ENCODE measurements around the gene FERMT1.
A peak's percentile ranks its signal among the peaks of the same experiment; 100 is the strongest.

FERMT1 gene

DNA sequence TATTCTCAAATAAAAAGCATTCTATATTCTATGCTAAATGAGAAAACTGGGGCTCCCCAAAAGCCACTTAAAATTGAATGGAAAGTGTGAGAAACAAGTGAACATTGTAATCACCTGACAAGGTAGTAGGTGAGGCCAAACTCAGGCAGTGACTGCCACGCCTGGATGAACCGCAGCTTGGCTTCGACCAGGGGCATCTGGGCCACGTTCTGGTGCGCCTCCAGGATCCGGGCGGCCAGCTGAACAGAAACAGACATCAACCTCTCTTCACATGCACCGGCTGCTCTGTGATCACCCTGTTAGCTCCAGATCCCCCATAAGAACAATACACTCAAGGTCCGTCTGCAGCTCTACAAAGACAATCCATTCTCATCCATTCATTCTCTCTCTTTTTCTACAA, 38.9 kb downstream of the FERMT1 start:
- no peak for TF ChIP-seq SNAI2 (CRISPR knock-in tag; IDR thresholded peaks at IDR 0.05)
- no peak for TF ChIP-seq ZNF565 (CRISPR knock-in tag; conservative IDR thresholded peaks at IDR 0.05; ENCODE audit: low read depth)
- TF ChIP-seq ESRRG (CRISPR knock-in tag; IDR thresholded peaks at IDR 0.05) = no peak
- TF ChIP-seq RARB (CRISPR knock-in tag; IDR thresholded peaks at IDR 0.05) = no peak
- no peak for TF ChIP-seq ZNF8 (CRISPR knock-in tag; IDR thresholded peaks at IDR 0.05)
- no peak for TF ChIP-seq TCF4 (CRISPR knock-in tag; IDR thresholded peaks at IDR 0.05; ENCODE audit: borderline replicate concordance)
- TF ChIP-seq OSR1 (CRISPR knock-in tag; IDR thresholded peaks at IDR 0.05) = no peak
- TF ChIP-seq ZFP3 (CRISPR knock-in tag; IDR thresholded peaks at IDR 0.05) = no peak
- TF ChIP-seq, protein P1, sequence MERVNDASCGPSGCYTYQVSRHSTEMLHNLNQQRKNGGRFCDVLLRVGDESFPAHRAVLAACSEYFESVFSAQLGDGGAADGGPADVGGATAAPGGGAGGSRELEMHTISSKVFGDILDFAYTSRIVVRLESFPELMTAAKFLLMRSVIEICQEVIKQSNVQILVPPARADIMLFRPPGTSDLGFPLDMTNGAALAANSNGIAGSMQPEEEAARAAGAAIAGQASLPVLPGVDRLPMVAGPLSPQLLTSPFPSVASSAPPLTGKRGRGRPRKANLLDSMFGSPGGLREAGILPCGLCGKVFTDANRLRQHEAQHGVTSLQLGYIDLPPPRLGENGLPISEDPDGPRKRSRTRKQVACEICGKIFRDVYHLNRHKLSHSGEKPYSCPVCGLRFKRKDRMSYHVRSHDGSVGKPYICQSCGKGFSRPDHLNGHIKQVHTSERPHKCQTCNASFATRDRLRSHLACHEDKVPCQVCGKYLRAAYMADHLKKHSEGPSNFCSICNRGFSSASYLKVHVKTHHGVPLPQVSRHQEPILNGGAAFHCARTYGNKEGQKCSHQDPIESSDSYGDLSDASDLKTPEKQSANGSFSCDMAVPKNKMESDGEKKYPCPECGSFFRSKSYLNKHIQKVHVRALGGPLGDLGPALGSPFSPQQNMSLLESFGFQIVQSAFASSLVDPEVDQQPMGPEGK (CRISPR knock-in tag; IDR thresholded peaks at IDR 0.05; ENCODE audit: borderline replicate concordance) = no peak
- no peak for TF ChIP-seq ISL1 (CRISPR knock-in tag; IDR thresholded peaks at IDR 0.05)
- no peak for TF ChIP-seq GLIS3 (CRISPR knock-in tag; IDR thresholded peaks at IDR 0.05)
- TF ChIP-seq ZNF70 (CRISPR knock-in tag; IDR thresholded peaks at IDR 0.05) = no peak
- TF ChIP-seq ARNTL (CRISPR knock-in tag; IDR thresholded peaks at IDR 0.05; ENCODE audit: borderline replicate concordance, low read depth) = no peak
- TF ChIP-seq, protein P2, sequence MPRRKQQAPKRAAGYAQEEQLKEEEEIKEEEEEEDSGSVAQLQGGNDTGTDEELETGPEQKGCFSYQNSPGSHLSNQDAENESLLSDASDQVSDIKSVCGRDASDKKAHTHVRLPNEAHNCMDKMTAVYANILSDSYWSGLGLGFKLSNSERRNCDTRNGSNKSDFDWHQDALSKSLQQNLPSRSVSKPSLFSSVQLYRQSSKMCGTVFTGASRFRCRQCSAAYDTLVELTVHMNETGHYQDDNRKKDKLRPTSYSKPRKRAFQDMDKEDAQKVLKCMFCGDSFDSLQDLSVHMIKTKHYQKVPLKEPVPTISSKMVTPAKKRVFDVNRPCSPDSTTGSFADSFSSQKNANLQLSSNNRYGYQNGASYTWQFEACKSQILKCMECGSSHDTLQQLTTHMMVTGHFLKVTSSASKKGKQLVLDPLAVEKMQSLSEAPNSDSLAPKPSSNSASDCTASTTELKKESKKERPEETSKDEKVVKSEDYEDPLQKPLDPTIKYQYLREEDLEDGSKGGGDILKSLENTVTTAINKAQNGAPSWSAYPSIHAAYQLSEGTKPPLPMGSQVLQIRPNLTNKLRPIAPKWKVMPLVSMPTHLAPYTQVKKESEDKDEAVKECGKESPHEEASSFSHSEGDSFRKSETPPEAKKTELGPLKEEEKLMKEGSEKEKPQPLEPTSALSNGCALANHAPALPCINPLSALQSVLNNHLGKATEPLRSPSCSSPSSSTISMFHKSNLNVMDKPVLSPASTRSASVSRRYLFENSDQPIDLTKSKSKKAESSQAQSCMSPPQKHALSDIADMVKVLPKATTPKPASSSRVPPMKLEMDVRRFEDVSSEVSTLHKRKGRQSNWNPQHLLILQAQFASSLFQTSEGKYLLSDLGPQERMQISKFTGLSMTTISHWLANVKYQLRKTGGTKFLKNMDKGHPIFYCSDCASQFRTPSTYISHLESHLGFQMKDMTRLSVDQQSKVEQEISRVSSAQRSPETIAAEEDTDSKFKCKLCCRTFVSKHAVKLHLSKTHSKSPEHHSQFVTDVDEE (CRISPR knock-in tag; IDR thresholded peaks at IDR 0.05) = no peak
- TF ChIP-seq, protein P3, sequence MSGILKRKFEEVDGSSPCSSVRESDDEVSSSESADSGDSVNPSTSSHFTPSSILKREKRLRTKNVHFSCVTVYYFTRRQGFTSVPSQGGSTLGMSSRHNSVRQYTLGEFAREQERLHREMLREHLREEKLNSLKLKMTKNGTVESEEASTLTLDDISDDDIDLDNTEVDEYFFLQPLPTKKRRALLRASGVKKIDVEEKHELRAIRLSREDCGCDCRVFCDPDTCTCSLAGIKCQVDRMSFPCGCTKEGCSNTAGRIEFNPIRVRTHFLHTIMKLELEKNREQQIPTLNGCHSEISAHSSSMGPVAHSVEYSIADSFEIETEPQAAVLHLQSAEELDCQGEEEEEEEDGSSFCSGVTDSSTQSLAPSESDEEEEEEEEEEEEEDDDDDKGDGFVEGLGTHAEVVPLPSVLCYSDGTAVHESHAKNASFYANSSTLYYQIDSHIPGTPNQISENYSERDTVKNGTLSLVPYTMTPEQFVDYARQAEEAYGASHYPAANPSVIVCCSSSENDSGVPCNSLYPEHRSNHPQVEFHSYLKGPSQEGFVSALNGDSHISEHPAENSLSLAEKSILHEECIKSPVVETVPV (CRISPR knock-in tag; IDR thresholded peaks at IDR 0.05) = no peak
- no peak for TF ChIP-seq ZC3H10 (CRISPR knock-in tag; IDR thresholded peaks at IDR 0.05)
- TF ChIP-seq PPARA (CRISPR knock-in tag; IDR thresholded peaks at IDR 0.05; ENCODE audit: borderline replicate concordance) = no peak
- ATAC-seq = no peak

DNA sequence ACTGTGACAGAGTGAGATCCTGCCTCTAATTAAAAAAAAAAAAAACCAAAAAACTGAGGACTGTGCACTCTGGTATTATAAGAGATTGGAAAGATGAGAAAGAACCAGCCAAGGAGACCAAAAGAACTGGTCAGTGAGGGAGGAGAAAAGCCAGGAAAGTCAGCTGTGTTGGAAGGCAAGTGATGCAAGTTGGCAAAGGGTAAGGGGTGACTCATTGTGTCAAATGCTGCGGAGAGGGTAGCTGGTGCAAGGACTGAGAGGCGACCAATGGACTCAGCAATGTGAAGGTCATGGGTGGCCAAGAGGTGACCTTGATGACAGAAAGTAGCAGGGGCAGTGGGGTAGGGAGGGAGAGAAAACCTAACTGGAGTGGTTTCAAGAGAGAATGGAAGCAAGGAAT, 41.6 kb downstream of the FERMT1 start:
- TF ChIP-seq ESRRG (CRISPR knock-in tag; IDR thresholded peaks at IDR 0.05) = no peak
- TF ChIP-seq, protein P2 (CRISPR knock-in tag; IDR thresholded peaks at IDR 0.05) = no peak
- no peak for TF ChIP-seq TOX (CRISPR knock-in tag; IDR thresholded peaks at IDR 0.05; ENCODE audit: borderline replicate concordance)
- no peak for TF ChIP-seq SNAI2 (CRISPR knock-in tag; IDR thresholded peaks at IDR 0.05)
- TF ChIP-seq RARB (CRISPR knock-in tag; IDR thresholded peaks at IDR 0.05) = no peak
- TF ChIP-seq ZFP30 (CRISPR knock-in tag; IDR thresholded peaks at IDR 0.05) = no peak
- no peak for TF ChIP-seq ZNF70 (CRISPR knock-in tag; IDR thresholded peaks at IDR 0.05)
- no peak for TF ChIP-seq ZNF8 (CRISPR knock-in tag; IDR thresholded peaks at IDR 0.05)
- no peak for TF ChIP-seq ZC3H10 (CRISPR knock-in tag; IDR thresholded peaks at IDR 0.05)
- no peak for TF ChIP-seq GLIS3 (CRISPR knock-in tag; IDR thresholded peaks at IDR 0.05)
- TF ChIP-seq, protein P4, sequence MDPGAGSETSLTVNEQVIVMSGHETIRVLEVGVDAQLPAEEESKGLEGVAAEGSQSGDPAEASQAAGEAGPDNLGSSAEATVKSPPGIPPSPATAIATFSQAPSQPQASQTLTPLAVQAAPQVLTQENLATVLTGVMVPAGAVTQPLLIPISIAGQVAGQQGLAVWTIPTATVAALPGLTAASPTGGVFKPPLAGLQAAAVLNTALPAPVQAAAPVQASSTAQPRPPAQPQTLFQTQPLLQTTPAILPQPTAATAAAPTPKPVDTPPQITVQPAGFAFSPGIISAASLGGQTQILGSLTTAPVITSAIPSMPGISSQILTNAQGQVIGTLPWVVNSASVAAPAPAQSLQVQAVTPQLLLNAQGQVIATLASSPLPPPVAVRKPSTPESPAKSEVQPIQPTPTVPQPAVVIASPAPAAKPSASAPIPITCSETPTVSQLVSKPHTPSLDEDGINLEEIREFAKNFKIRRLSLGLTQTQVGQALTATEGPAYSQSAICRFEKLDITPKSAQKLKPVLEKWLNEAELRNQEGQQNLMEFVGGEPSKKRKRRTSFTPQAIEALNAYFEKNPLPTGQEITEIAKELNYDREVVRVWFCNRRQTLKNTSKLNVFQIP (CRISPR knock-in tag; IDR thresholded peaks at IDR 0.05; ENCODE audit: borderline replicate concordance, low read depth) = no peak
- TF ChIP-seq ZFP3 (CRISPR knock-in tag; IDR thresholded peaks at IDR 0.05) = no peak
- TF ChIP-seq ARNTL (CRISPR knock-in tag; IDR thresholded peaks at IDR 0.05; ENCODE audit: borderline replicate concordance, low read depth) = no peak
- TF ChIP-seq, protein P3 (CRISPR knock-in tag; IDR thresholded peaks at IDR 0.05) = no peak
- no peak for TF ChIP-seq PPARA (CRISPR knock-in tag; IDR thresholded peaks at IDR 0.05; ENCODE audit: borderline replicate concordance)
- ATAC-seq = peak; percentile 40; the same call in 1 of the 3 replicates

Measured in SK-N-SH treated with all-trans-retinoic acid at 6 μM for 48 hours (cell line).